ENCODE measurements around the gene CCDC74A. TPM values are rescaled to one million over a fixed set of nuclear protein-coding genes. Genes with fewer than 3 reads are reported as not detected.

CCDC74A gene
- total and polyA plus RNA-seq, 11 donors, result 0.46 to 2.7 (median 1.3) TPM

DNA sequence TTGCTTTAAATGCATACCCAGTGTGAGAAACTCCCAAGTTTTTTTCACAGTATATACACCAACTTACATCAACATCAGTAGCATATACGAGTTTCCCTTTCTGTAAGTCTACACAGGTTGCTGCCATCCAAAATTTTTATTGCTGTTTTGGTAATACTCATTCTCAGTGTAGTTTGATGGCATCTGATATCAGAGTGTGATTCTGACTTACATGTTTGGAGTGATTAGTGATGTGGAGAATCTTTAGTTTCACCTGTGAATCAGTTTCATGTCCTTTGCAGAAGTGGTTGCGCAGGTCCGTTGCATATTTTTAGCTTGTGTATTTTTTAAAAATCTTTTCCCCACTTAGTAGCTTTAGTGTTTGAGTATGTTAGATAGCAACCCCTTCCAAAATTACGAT is 50.1 kb downstream of the CCDC74A start:
- H3K27ac ChIP-seq, result no peak overlapping the region
- intact Hi-C loops (cut with DNase I), result no loop called here
- ATAC-seq (no peak), DNase-seq (no peak)
- WGBS, 4 donors, result 79 to 81% (median 80%) methylated on average over 4 of the region's 4 CpGs
- no peaks in the 10 kb centered on the region for H3K36me3 ChIP-seq
- peaks cover 0 to 12% (median 0%) of the 10 kb centered on the region in 9 donors for H3K27me3 ChIP-seq
- no peaks in the 10 kb centered on the region for H3K9me3 ChIP-seq
- H3K4me3 ChIP-seq, result no peak overlapping the region
- H3K4me1 ChIP-seq, result no peaks in the 10 kb centered on the region
- TF ChIP-seq, protein P1, sequence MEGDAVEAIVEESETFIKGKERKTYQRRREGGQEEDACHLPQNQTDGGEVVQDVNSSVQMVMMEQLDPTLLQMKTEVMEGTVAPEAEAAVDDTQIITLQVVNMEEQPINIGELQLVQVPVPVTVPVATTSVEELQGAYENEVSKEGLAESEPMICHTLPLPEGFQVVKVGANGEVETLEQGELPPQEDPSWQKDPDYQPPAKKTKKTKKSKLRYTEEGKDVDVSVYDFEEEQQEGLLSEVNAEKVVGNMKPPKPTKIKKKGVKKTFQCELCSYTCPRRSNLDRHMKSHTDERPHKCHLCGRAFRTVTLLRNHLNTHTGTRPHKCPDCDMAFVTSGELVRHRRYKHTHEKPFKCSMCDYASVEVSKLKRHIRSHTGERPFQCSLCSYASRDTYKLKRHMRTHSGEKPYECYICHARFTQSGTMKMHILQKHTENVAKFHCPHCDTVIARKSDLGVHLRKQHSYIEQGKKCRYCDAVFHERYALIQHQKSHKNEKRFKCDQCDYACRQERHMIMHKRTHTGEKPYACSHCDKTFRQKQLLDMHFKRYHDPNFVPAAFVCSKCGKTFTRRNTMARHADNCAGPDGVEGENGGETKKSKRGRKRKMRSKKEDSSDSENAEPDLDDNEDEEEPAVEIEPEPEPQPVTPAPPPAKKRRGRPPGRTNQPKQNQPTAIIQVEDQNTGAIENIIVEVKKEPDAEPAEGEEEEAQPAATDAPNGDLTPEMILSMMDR (IDR thresholded peaks at IDR 0.05), result no peak
- TF ChIP-seq POLR2A (IDR thresholded peaks at IDR 0.05), result no peak

DNA sequence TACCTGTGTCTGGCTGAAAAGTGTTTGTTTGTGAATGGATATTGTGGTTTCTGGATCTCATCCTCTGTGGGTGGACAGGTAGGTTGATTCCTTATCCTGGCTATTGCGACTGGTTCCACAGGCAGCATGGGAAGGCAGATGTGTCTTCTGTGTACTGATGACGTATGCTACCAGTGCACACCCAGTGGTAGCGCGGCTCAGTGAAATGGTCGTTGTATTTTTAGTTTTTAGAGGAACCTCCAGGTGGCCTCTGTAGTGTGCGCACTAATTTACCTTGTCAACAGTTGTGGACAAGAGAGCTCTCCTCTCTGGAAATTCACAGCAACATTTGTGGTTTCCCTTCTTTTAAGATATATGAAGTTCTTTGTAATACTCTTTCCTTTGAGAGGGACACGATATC is 52.5 kb downstream of the CCDC74A start:
- H3K4me1 ChIP-seq, result no peaks in the 10 kb centered on the region
- TF ChIP-seq, protein P1 (IDR thresholded peaks at IDR 0.05), result no peak
- TF ChIP-seq POLR2A (IDR thresholded peaks at IDR 0.05), result no peak
- H3K4me3 ChIP-seq, result no peak overlapping the region
- no peaks in the 10 kb centered on the region for H3K36me3 ChIP-seq
- H3K9me3 ChIP-seq, result no peaks in the 10 kb centered on the region
- ATAC-seq, result no peak
- H3K27me3 ChIP-seq, result peaks cover 0 to 15% (median 0%) of the 10 kb centered on the region in 9 donors
- no peak overlapping the region for H3K27ac ChIP-seq
- DNase-seq, result no peak
- 85 to 95% (median 90%) methylated on average over 7 of the region's 7 CpGs for WGBS, 4 donors
- intact Hi-C loops (cut with DNase I), result no loop called here

Small RNA genes lying within 50 kb of the gene (microRNA-seq; reads per million reads assigned to microRNA genes)
- 0 to 0.26 (median 0) reads per million in 4 donors for gene MIR4784

Other genes starting within 250 kb of the CCDC74A start
- under 1 TPM in 4 of 9 donors, not detected in 5; 0.11 to 0.18 (median 0.13) TPM for gene RAB6D, start 163.7 kb upstream of the CCDC74A start, total RNA-seq
- gene RAB6D, start 163.7 kb upstream of the CCDC74A start, polyA plus RNA-seq, result not detected
- gene TUBA3D, start 51.8 kb upstream of the CCDC74A start, total RNA-seq, result 100 to 1,000 TPM in 4 of 9 donors, 10 to 100 TPM in 2, 1 to 10 TPM in 3; 5.5 to 835 (median 94.9) TPM
- 100 to 1,000 TPM; 106 to 831 TPM for gene TUBA3D, start 51.8 kb upstream of the CCDC74A start, polyA plus RNA-seq
- 100 to 1,000 TPM; 112 to 438 (median 192) TPM for gene MZT2A, start 35.5 kb upstream of the CCDC74A start, total RNA-seq
- gene MZT2A, start 35.5 kb upstream of the CCDC74A start, polyA plus RNA-seq, result 100 to 1,000 TPM; 263 to 345 TPM

Measured in heart left ventricle (tissue), 16 donors.